Measurements from ENCODE around the gene RAI1.

The RAI1 gene

GRCh38 chr17:17801800-17802481 lies 120.7 kb downstream of the RAI1 start:
- Histone ChIP-seq H3K36me3 (ENCODE audit: control insufficient read depth, insufficient read depth, low read length) (no peaks in the 10 kb centered on the region), H3K9ac (no peak overlapping the region)

DNA sequence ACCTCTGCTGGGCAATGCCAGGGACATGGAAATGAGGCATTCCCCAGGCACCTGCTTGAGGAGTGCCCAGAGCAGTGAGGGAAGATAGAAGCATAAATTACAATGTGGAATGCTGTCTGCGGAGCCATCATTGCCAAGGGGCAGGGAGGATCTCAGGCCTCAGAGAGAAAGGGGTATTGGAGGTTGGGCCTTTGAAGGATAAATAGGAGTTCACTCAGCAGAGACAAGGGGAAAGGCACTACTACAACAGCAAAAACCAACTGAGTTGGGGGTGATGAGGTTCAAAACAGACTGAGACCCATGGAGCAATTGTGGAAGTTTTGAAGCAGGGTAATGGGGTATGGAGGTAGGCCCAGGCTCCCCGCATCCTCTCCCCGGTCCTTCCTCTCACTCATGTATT lies 122.7 kb downstream of the RAI1 start:
- no peaks in the 10 kb centered on the region for H3K27me3 ChIP-seq (ENCODE audit: control insufficient read depth, insufficient read depth, low read length)
- no peak overlapping the region for H3K4me3 ChIP-seq (ENCODE audit: low read depth, low read length)
- no peak overlapping the region for H3K27ac ChIP-seq
- peaks cover 50% of the 10 kb centered on the region for H3K79me2 ChIP-seq
- no peak overlapping the region for H2AFZ ChIP-seq
- no peaks in the 10 kb centered on the region for H3K36me3 ChIP-seq (ENCODE audit: control insufficient read depth, insufficient read depth, low read length)
- no peak overlapping the region for H3K9ac ChIP-seq
- TF ChIP-seq, protein P1, sequence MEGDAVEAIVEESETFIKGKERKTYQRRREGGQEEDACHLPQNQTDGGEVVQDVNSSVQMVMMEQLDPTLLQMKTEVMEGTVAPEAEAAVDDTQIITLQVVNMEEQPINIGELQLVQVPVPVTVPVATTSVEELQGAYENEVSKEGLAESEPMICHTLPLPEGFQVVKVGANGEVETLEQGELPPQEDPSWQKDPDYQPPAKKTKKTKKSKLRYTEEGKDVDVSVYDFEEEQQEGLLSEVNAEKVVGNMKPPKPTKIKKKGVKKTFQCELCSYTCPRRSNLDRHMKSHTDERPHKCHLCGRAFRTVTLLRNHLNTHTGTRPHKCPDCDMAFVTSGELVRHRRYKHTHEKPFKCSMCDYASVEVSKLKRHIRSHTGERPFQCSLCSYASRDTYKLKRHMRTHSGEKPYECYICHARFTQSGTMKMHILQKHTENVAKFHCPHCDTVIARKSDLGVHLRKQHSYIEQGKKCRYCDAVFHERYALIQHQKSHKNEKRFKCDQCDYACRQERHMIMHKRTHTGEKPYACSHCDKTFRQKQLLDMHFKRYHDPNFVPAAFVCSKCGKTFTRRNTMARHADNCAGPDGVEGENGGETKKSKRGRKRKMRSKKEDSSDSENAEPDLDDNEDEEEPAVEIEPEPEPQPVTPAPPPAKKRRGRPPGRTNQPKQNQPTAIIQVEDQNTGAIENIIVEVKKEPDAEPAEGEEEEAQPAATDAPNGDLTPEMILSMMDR (IDR thresholded peaks at IDR 0.05): no peak
- H3K4me1 ChIP-seq: no peaks in the 10 kb centered on the region
- no peak overlapping the region for H3K4me2 ChIP-seq (ENCODE audit: low read length)
- no peaks in the 10 kb centered on the region for H3K9me3 ChIP-seq (ENCODE audit: control insufficient read depth, low read length)

More at GRCh38 chr17:17801800-17802481, 120.7 kb downstream of the RAI1 start:
- TF ChIP-seq, protein P1 (IDR thresholded peaks at IDR 0.05): no peak
- Histone ChIP-seq H3K4me1 (no peaks in the 10 kb centered on the region), H3K9me3 (ENCODE audit: control insufficient read depth, low read length) (no peaks in the 10 kb centered on the region), H3K27me3 (ENCODE audit: control insufficient read depth, insufficient read depth, low read length) (no peaks in the 10 kb centered on the region), H3K4me3 (ENCODE audit: low read depth, low read length) (no peak overlapping the region), H3K4me2 (ENCODE audit: low read length) (no peak overlapping the region), H2AFZ (no peak overlapping the region), H3K27ac (no peak overlapping the region), H3K79me2 (peaks cover 60% of the 10 kb centered on the region)

- TF ChIP-seq, protein P1 (IDR thresholded peaks at IDR 0.05): no peak
- Histone ChIP-seq H3K9ac (no peak overlapping the region), H3K4me3 (ENCODE audit: low read depth, low read length) (no peak overlapping the region), H3K27ac (no peak overlapping the region), H3K36me3 (ENCODE audit: control insufficient read depth, insufficient read depth, low read length) (no peaks in the 10 kb centered on the region), H3K79me2 (peaks cover 36% of the 10 kb centered on the region), H3K4me1 (no peaks in the 10 kb centered on the region), H2AFZ (no peak overlapping the region), H3K27me3 (ENCODE audit: control insufficient read depth, insufficient read depth, low read length) (no peaks in the 10 kb centered on the region), H3K4me2 (ENCODE audit: low read length) (no peak overlapping the region), H3K9me3 (ENCODE audit: control insufficient read depth, low read length) (no peaks in the 10 kb centered on the region)
These were observed 124.3 kb downstream of the RAI1 start for GRCh38 chr17:17805575-17805974.

DNA sequence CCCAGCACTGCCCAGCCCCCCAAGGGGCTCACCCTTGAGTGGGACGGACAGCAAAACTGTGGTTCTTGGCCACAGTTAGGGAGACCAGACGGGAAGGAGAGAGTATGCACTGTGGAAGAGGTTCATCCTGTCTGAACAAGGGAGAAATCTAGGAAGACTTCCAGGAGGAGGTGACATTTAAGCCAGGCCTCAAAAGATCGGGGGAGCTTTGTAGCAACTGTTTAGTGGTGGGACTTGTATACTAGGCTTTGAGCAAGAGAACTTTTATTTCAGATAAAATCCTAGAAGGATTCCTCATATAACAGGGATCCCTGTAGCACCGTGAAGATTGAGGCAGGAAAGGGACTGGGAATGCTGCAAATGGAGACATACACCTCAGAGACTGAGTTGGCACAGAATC lies 124.8 kb downstream of the RAI1 start:
- peaks cover 33% of the 10 kb centered on the region for H3K79me2 ChIP-seq
- no peak overlapping the region for H2AFZ ChIP-seq
- H3K36me3 ChIP-seq (ENCODE audit: control insufficient read depth, insufficient read depth, low read length): no peaks in the 10 kb centered on the region
- no peak overlapping the region for H3K4me3 ChIP-seq (ENCODE audit: low read depth, low read length)
- H3K9me3 ChIP-seq (ENCODE audit: control insufficient read depth, low read length): no peaks in the 10 kb centered on the region
- H3K4me1 ChIP-seq: no peaks in the 10 kb centered on the region
- H3K9ac ChIP-seq: no peak overlapping the region
- no peaks in the 10 kb centered on the region for H3K27me3 ChIP-seq (ENCODE audit: control insufficient read depth, insufficient read depth, low read length)
- no peak overlapping the region for H3K27ac ChIP-seq
- TF ChIP-seq, protein P1 (IDR thresholded peaks at IDR 0.05): no peak
- H3K4me2 ChIP-seq (ENCODE audit: low read length): no peak overlapping the region
